Smooth muscle cell of the umbilical artery (primary cell): ENCODE results near the gene FAM217B. TPM values are rescaled to one million over a fixed set of nuclear protein-coding genes. Genes with fewer than 3 reads are reported as not detected.

ENCODE experiments used
- total RNA-seq: library from RNA; depleted of rRNA; stranded (reverse); fragments of >200 nt; gene quantifications from 2 replicates; pipeline ENCODE4 v1.2.3, GENCODE V29; 2014

Gene FAM217B
- total RNA-seq = 4.2 and 6.0 TPM in 2 replicates

GRCh38 chr20:59940129-59940955 is at the start of gene FAM217B, which contains the start of gene PPP1R3D:
TSS of gene FAM217B (plus strand) at chr20:59940389. CDS start at chr20:59943944, 3,555 bp downstream.
TSS of gene PPP1R3D (minus strand) at chr20:59940305. CDS start at chr20:59939931, 374 bp downstream.

GRCh38 chr20:59933296-59933848 is 6.8 kb upstream of the FAM217B start, which contains the start of gene SYCP2:
TSS of gene SYCP2 (minus strand) at chr20:59933637. CDS start at chr20:59922413, 11,224 bp downstream.

GRCh38 chr20:59958123-59958522 is 17.9 kb downstream of the FAM217B start, which contains the start of gene CDH26:
TSS of gene CDH26 (plus strand) at chr20:59958423. CDS start at chr20:59958727, 304 bp downstream.

Other genes starting within 250 kb of the FAM217B start
- gene SYCP2, start 6.8 kb upstream of the FAM217B start, total RNA-seq = 0.32 and 1.2 TPM in 2 replicates
- gene PPP1R3D, start 84 bp upstream of the FAM217B start, total RNA-seq = 5.0 and 5.6 TPM in 2 replicates
- gene CDH26, start 18.0 kb downstream of the FAM217B start, total RNA-seq = under 0.01 and 0.09 TPM in 2 replicates